IPS DF 6.9 (cell line): ENCODE data around the gene DIS3L2.

ENCODE experiments used
- DNase-seq: peaks from one replicate; pipeline ENCODE4 v3.0.0-alpha.2; 2013; ENCODE audit warnings: low read depth, low spot score
- H3K27ac ChIP-seq: one replicate; pipeline ENCODE4 v1.5.1; 2013; ENCODE audit warnings: low read length, control low read depth
- H3K27me3 ChIP-seq: 2 replicates; pipeline ENCODE4 v1.6.1; 2013; ENCODE audit warnings: mild to moderate bottlenecking, low read length; ENCODE audit not compliant: control insufficient read depth, insufficient read depth
- H3K36me3 ChIP-seq: 2 replicates; pipeline ENCODE4 v1.6.1; 2013; ENCODE audit warnings: low read length; ENCODE audit not compliant: control insufficient read depth, insufficient read depth
- H3K4me1 ChIP-seq: 2 replicates; pipeline ENCODE4 v1.6.1; 2013; ENCODE audit warnings: low read length; ENCODE audit not compliant: control insufficient read depth, insufficient read depth
- H3K4me3 ChIP-seq: 2 replicates; pipeline ENCODE4 v1.5.1; 2013; ENCODE audit warnings: mild to moderate bottlenecking, low read length
- H3K9me3 ChIP-seq: 2 replicates; pipeline ENCODE4 v1.6.1; 2013; ENCODE audit warnings: low read length, inconsistent platforms; ENCODE audit not compliant: control insufficient read depth, insufficient read depth
- WGBS: extraction: QIAGEN DNeasy Blood & Tissue Kit; methylation state at CpG from one replicate; pipeline ENCODE4 v1.1.7; 2013; ENCODE audit warnings: mixed read lengths, missing lambda C conversion rate; ENCODE audit not compliant: insufficient read length, insufficient coverage; 5-methylcytosine and 5-hydroxymethylcytosine counted together

The DIS3L2 gene

GRCh38 chr2:231960810-231961348, 634 bp upstream of the DIS3L2 start:
- H3K27ac ChIP-seq, result no peak overlapping the region
- DNase-seq, result no peak
- WGBS, result no CpG with 5 or more reads among the region's 18 CpGs

GRCh38 chr2:231965102-231965501, 3.6 kb downstream of the DIS3L2 start:
- H3K27me3 ChIP-seq, result no peaks in the 10 kb centered on the region
- H3K4me3 ChIP-seq, result no peak overlapping the region
- no CpG with 5 or more reads among the region's 1 CpG for WGBS
- H3K4me1 ChIP-seq, result peaks cover 2% of the 10 kb centered on the region; the same call in 1 of the 2 replicates
- DNase-seq, result no peak
- H3K36me3 ChIP-seq, result no peaks in the 10 kb centered on the region
- H3K27ac ChIP-seq, result no peak overlapping the region
- no peaks in the 10 kb centered on the region; the same call in 1 of the 2 replicates for H3K9me3 ChIP-seq

More at GRCh38 chr2:231960810-231961348, 634 bp upstream of the DIS3L2 start:
- H3K27me3 ChIP-seq, result no peaks in the 10 kb centered on the region
- peak overlapping the region; percentile 88 for H3K4me3 ChIP-seq
- H3K36me3 ChIP-seq, result no peaks in the 10 kb centered on the region
- peaks cover 2% of the 10 kb centered on the region; the same call in 1 of the 2 replicates for H3K4me1 ChIP-seq
- no peaks in the 10 kb centered on the region for H3K9me3 ChIP-seq

DNA sequence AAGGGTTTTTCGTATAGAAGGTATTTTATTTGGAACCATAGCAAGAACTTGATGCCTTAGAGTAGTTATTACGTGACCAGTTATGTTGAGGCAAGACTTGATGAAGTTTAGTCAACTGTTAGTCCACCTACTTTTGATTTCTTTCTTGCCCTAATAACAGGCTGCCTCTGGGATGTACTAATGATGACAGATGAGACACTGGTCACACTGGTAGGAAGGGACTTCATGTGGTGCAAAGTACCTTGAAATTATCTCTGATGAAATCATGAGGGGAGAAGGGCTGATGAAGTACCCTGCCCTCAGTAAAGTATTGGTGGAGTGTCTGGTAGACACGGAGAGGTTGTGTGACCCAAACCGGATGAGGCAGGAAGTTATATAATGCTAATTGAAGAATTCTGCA, 5.4 kb downstream of the DIS3L2 start:
- H3K9me3 ChIP-seq, result no peaks in the 10 kb centered on the region; the same call in 1 of the 2 replicates
- no peak overlapping the region for H3K27ac ChIP-seq
- no peak overlapping the region for H3K4me3 ChIP-seq
- no peaks in the 10 kb centered on the region for H3K27me3 ChIP-seq
- WGBS, result 100% methylated on average over 1 of the region's 4 CpGs
- H3K4me1 ChIP-seq, result no peaks in the 10 kb centered on the region
- H3K36me3 ChIP-seq, result no peaks in the 10 kb centered on the region
- DNase-seq, result no peak

- no peak for DNase-seq
- no peaks in the 10 kb centered on the region for H3K36me3 ChIP-seq
- H3K27ac ChIP-seq, result no peak overlapping the region
- no peaks in the 10 kb centered on the region; the same call in 1 of the 2 replicates for H3K9me3 ChIP-seq
- H3K4me3 ChIP-seq, result no peak overlapping the region
- no CpG with 5 or more reads among the region's 6 CpGs for WGBS
- no peaks in the 10 kb centered on the region for H3K27me3 ChIP-seq
- H3K4me1 ChIP-seq, result no peaks in the 10 kb centered on the region
Observed at GRCh38 chr2:231968820-231969219, 7.3 kb downstream of the DIS3L2 start.

GRCh38 chr2:231970461-231970860, 8.9 kb downstream of the DIS3L2 start:
- Histone ChIP-seq H3K9me3 (no peaks in the 10 kb centered on the region; the same call in 1 of the 2 replicates), H3K36me3 (no peaks in the 10 kb centered on the region), H3K27ac (no peak overlapping the region), H3K4me1 (no peaks in the 10 kb centered on the region), H3K27me3 (no peaks in the 10 kb centered on the region), H3K4me3 (no peak overlapping the region)
- DNase-seq, result no peak
- WGBS, result no CpG with 5 or more reads among the region's 3 CpGs

DNA sequence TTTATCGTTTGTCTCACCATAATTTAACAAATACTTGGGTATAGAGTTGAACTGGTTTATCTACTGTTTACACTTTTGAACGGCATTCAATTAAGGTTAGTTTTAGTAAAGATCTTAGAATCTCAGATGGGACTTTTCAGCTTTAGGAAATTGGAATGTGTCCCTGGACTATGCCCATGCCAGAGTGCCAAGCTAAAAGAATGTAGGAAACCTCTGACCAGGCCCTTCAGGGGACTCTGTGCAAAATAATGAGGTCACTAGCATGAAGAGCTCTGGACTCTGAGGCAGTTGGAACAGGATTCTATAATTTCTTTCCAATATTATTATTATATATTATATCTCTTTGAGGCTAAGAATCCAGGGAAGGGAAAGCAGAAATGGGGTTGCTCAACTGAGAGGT, 13.5 kb downstream of the DIS3L2 start:
- no peaks in the 10 kb centered on the region for H3K4me1 ChIP-seq
- no peak overlapping the region for H3K27ac ChIP-seq
- no peak overlapping the region for H3K4me3 ChIP-seq
- no peak for DNase-seq
- no peaks in the 10 kb centered on the region for H3K9me3 ChIP-seq
- H3K27me3 ChIP-seq, result no peaks in the 10 kb centered on the region
- WGBS, result no CpG with 5 or more reads among the region's 2 CpGs
- no peaks in the 10 kb centered on the region for H3K36me3 ChIP-seq

GRCh38 chr2:231977430-231977829, 15.9 kb downstream of the DIS3L2 start:
- WGBS, result no CpG with 5 or more reads among the region's 2 CpGs
- DNase-seq, result no peak
- Histone ChIP-seq H3K4me3 (no peak overlapping the region), H3K9me3 (no peaks in the 10 kb centered on the region), H3K27ac (no peak overlapping the region), H3K27me3 (no peaks in the 10 kb centered on the region), H3K36me3 (no peaks in the 10 kb centered on the region), H3K4me1 (no peaks in the 10 kb centered on the region)

DNA sequence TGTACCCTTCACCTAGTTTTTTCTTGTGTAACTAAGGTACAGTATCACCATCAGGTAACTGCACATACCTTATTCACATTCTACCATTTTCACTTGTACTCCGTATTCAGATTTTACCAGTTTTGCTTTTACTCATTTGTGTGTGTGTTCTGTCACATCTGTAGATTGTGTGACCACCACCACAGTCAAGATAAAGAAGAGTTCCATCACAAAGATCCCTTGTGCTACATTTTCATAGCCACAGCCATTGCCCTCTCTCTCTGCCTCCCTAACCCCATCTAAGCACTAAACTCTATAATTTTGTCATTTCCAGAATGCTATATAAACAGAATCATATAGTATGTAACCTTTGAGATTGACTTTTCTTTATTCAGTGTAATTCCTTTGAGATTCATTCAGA, 23.5 kb downstream of the DIS3L2 start:
- no peaks in the 10 kb centered on the region for H3K27me3 ChIP-seq
- H3K9me3 ChIP-seq, result no peaks in the 10 kb centered on the region
- no peaks in the 10 kb centered on the region for H3K36me3 ChIP-seq
- no CpG with 5 or more reads among the region's 1 CpG for WGBS
- H3K4me3 ChIP-seq, result no peak overlapping the region
- no peak for DNase-seq
- no peak overlapping the region for H3K27ac ChIP-seq
- H3K4me1 ChIP-seq, result no peaks in the 10 kb centered on the region

DNA sequence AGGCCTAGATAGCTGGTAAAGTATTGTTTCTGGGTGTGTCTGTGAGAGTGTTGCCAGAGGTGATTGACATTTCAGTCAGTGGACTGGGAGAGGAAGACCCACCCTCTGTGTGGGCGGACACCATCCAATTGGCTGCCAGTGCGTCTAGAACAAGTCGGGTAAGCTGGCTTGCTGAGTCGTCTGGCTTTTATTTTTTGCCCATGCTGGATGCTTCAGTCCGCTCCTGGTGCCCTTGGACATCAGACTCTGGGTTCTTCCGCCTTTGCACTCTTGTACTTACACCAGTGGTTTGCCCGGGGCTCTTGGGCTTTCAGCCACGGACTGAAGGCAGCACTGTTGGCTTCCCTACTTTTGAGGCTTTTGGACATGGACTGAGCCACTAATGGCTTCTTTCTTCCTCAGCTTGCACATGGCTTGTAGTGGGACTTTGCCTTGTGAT, 24.3 kb downstream of the DIS3L2 start:
- Histone ChIP-seq H3K9me3 (no peaks in the 10 kb centered on the region), H3K27me3 (no peaks in the 10 kb centered on the region), H3K27ac (no peak overlapping the region), H3K4me1 (no peaks in the 10 kb centered on the region), H3K4me3 (no peak overlapping the region), H3K36me3 (no peaks in the 10 kb centered on the region)
- DNase-seq, result no peak
- no CpG with 5 or more reads among the region's 8 CpGs for WGBS

DNA sequence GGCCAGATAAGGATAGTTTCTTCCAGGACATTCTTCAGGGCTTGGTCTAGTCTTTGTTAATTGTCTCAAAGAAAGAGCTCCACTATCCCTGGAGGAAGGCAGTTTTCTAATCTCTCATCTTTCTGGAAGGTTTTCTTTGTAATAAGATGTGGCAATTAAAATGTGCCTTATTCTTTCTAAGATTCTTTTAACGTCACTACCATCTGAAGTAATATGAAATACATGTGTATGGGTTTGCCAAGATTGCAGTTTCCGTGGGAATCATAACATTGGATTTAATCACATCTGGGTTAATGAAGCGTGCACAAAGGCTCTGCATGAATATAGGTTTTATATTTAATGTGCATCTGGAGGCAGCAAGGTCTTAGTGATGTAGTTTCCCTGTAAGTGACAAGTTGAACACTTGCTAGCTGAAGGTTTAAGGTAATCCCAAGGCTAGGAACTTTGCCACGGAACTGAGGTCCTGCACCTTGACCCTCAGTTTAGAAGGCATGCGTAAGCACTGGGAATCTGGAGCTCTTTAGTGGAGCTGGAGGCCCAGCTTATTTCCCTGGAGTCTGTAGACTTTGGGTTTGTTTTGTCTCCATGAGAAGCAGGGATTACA, 25.7 kb downstream of the DIS3L2 start:
- H3K36me3 ChIP-seq, result no peaks in the 10 kb centered on the region
- H3K4me1 ChIP-seq, result peaks cover 2% of the 10 kb centered on the region; the same call in 1 of the 2 replicates
- no CpG with 5 or more reads among the region's 5 CpGs for WGBS
- DNase-seq, result no peak
- H3K27ac ChIP-seq, result no peak overlapping the region
- H3K9me3 ChIP-seq, result no peaks in the 10 kb centered on the region
- no peak overlapping the region for H3K4me3 ChIP-seq
- H3K27me3 ChIP-seq, result no peaks in the 10 kb centered on the region
